ENCODE data around the gene KRT77.

- TF ChIP-seq CTCF (IDR thresholded peaks at IDR 0.05): no peak
- no peak for TF ChIP-seq POLR2A (IDR thresholded peaks at IDR 0.05)
These were observed 45.9 kb downstream of the KRT77 start for GRCh38 chr12:52657250-52657902.
